GM18505 (cell line): ENCODE measurements around the gene SP2.

Source experiments
- ATAC-seq: cut with Tn5 transposase; IDR thresholded peaks from one replicate; pipeline ENCODE4 v1.9.1; 2021; ENCODE audit not compliant: unreplicated experiment
- POLR2A ChIP-seq: IDR thresholded peaks from 4 replicates; pipeline ENCODE4 v1.6.1; 2011; ENCODE audit warnings: borderline replicate concordance; ENCODE audit not compliant: insufficient read depth, insufficient read length; ENCODE audit errors: extremely low read depth

The SP2 gene

DNA sequence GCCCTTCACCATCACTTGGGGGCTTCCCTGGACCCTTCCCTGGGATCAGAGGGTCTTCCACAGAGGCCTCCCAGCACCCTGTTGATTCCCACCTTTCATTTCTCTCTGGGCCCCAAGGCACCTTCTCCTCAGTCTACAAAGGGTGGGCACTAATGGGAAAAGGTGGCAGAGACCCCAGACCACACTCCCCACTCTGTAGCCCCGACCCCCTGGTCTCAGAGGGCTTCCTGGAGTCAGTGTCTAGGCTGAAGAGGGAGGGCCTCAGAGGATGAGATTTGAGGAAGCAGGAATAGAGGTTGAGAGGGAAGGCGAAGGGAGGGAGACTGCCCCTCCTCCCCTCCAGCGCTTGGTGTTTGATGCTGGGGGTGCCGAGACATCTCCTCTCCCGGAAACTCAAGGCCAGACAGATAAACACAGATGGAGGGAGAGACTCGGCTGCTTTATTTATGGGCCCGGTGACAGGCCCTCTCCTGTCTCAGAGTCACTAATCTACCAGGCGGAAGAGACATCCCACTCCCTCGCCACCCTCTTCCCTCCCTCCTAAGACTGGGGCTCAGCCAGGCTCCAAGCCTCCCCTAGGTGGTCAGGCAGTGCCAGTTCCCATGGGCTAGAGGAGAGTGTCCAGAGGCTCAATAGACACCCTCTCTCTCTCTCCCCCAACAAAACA lies 18.5 kb upstream of the SP2 start:
- TF ChIP-seq POLR2A: no peak
- ATAC-seq: no peak

- no peak for TF ChIP-seq POLR2A
- no peak for ATAC-seq
Observed at GRCh38 chr17:47878203-47879027, 17.6 kb upstream of the SP2 start.

- no peak for TF ChIP-seq POLR2A
- no peak for ATAC-seq
Observed at GRCh38 chr17:47879028-47879585, 16.9 kb upstream of the SP2 start.

GRCh38 chr17:47879776-47880454 lies 16.1 kb upstream of the SP2 start:
- no peak for ATAC-seq

GRCh38 chr17:47882247-47882646 lies 13.8 kb upstream of the SP2 start:
- TF ChIP-seq POLR2A: no peak
- ATAC-seq: no peak

More at GRCh38 chr17:47879776-47880454, 16.1 kb upstream of the SP2 start:
- TF ChIP-seq POLR2A: no peak

DNA sequence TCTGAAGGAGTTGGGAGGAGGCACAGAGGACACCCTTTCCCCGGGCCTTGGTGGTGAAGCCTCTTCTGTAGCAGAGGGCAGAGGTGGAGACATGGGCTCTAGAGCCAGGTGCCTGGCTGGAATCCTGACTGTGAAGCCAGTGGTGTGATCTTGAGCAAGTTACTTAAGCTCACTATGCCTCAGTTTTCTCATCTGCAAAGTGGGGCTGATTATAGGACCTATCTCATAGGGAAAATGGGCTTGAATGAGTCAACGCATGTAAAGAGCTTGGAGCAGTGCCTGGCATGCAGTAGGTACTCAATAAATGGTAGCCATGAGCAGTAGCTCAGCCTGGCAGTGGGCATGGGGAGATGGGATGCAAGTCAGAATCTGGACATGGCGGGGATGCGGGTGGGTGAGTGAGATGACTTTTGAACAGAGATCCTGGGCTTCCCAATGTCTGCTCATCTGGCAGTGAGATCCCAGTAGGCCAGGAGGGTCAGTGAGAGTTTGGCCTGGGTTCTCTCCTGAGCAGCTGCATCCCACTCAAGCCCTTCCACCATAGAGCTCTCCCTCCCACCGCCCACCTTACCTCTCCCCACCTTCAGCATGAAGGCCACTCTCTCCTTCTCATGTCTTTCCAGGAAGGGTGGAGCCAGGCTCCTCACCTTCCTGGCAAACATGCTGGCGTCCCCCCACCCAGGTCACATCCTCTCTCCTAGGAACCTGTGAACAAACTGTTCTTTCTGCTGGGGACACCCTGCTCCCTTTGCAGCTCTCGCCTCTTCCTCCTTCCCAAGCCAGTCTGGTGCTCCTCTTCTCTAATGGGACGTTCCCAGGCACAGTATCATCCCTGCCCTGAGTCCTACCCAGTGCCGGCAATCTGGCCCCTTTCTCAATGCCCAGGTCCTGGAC lies 13.1 kb upstream of the SP2 start:
- no peak for TF ChIP-seq POLR2A
- ATAC-seq: no peak

DNA sequence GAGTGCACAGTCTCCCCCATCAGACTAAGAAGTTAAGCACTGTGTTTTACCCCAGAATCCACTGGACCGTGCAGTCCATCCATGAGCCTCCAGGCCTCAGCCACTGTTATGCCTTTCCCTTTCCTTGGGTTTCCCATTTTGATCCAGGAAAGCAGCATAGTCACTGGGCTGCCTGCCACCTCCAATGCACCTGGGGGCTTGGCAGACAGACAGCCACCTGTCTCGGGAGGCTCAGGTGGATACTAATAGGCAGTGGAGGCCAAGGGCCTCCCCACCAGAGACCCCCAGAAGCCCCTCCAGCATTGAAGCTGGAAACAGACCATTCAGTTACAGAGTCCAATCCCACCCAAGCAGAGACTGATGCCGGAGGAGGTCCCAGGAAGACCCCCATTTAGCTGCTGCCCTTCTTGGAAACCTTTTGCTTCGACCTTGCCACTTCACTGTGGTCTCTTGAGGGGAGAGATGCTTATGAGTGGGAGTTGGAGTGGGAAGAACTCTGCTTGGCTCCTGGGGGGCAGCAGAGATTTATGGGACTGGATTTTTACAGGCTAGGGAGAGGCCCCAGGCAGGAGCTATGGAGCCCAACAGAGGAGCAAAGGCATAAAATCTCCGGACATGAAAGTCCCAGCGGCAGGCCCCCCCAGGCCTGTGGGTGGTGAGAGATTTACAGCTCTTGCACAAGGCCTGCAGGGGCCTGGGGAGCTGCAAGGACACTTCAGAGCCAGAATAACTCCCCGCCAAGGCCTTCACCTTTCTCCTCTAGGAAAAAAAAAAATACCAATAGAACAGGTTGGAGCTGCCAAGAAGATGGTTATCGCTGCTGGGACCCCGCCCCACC lies 12.2 kb upstream of the SP2 start:
- ATAC-seq: no peak

GRCh38 chr17:47884427-47884740 lies 11.7 kb upstream of the SP2 start:
- no peak for TF ChIP-seq POLR2A

More for the DNA sequence above, 12.2 kb upstream of the SP2 start:
- TF ChIP-seq POLR2A: no peak

DNA sequence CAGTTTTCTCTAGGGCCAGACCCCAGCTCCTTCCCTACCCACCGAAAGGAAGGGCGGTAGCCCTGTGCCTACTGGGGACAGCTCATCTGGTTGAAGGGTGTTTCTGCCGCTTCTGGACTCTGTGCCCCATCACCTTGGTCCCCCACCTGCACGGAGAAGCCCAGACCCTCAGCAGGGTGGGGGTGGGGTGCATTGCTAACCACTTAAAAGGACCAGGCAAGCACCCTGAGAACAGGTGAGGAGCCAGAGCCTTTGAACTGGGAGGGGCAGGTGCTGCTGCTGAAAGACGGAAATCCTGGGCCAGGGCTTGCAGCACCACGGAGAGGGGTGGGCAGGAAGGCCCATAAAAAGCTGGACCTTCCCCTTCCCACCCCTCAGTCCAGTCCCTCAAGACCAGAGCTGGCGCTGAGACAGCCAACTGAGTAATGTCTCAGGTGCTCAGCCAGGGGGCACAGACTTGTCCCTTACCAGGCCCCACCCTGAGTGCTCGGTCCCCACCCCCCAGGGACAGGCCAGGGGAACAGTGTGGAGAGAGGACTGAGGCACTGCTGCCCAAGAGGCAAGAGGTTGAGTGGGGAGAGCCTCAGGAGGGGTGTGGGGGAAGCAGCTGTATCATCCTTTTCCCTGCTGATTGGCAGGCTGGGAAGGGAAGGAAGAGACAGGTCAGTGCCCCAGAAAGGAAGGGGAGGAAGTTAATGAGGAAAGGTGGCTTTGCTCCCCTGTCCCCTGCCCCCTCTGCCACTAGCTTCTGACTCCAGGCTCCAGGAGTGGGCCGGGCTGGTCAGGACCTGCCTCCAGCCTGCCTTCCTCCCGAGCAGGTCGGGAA lies 10.9 kb upstream of the SP2 start:
- no peak for TF ChIP-seq POLR2A
- ATAC-seq: no peak

More at GRCh38 chr17:47884427-47884740, 11.7 kb upstream of the SP2 start:
- no peak for ATAC-seq

GRCh38 chr17:47888293-47888692 lies 7.7 kb upstream of the SP2 start:
- no peak for ATAC-seq
- no peak for TF ChIP-seq POLR2A
